ENCODE data around the gene ZNF142.

The ZNF142 gene

GRCh38 chr2:218648088-218648786 is 11.2 kb downstream of the ZNF142 start:
- no peaks in the 10 kb centered on the region for H3K4me1 ChIP-seq (ENCODE audit: control insufficient read depth in 1 of 2, insufficient read depth in 2 of 2, low read length in 2 of 2)
- H3K4me3 ChIP-seq (ENCODE audit: low read depth in 1 of 2, low read length in 2 of 2) = no peak overlapping the region
- H3K9me3 ChIP-seq (ENCODE audit: control insufficient read depth in 1 of 2, low read length in 2 of 2) = no peaks in the 10 kb centered on the region
- peaks cover 76 to 82% of the 10 kb centered on the region in 2 donors for H3K36me3 ChIP-seq (ENCODE audit: control insufficient read depth in 1 of 2, insufficient read depth in 2 of 2, low read length in 2 of 2)
- H3K27ac ChIP-seq (ENCODE audit: low read length) = no peak overlapping the region
- H3K27me3 ChIP-seq (ENCODE audit: low read depth, low read length) = no peaks in the 10 kb centered on the region

GRCh38 chr2:218645126-218645525 is 14.3 kb downstream of the ZNF142 start:
- H3K27ac ChIP-seq (ENCODE audit: low read length) = no peak overlapping the region
- H3K27me3 ChIP-seq (ENCODE audit: low read depth, low read length) = no peaks in the 10 kb centered on the region
- H3K9me3 ChIP-seq (ENCODE audit: control insufficient read depth in 1 of 2, low read length in 2 of 2) = no peaks in the 10 kb centered on the region
- H3K36me3 ChIP-seq (ENCODE audit: control insufficient read depth in 1 of 2, insufficient read depth in 2 of 2, low read length in 2 of 2) = peaks cover 55 to 81% of the 10 kb centered on the region in 2 donors
- no peaks in the 10 kb centered on the region for H3K4me1 ChIP-seq (ENCODE audit: control insufficient read depth in 1 of 2, insufficient read depth in 2 of 2, low read length in 2 of 2)
- H3K4me3 ChIP-seq (ENCODE audit: low read depth in 1 of 2, low read length in 2 of 2) = no peak overlapping the region

- Histone ChIP-seq H3K4me3 (ENCODE audit: low read depth in 1 of 2, low read length in 2 of 2) (no peak overlapping the region), H3K27me3 (ENCODE audit: low read depth, low read length) (no peaks in the 10 kb centered on the region), H3K9me3 (ENCODE audit: control insufficient read depth in 1 of 2, low read length in 2 of 2) (no peaks in the 10 kb centered on the region), H3K27ac (ENCODE audit: low read length) (no peak overlapping the region), H3K36me3 (ENCODE audit: control insufficient read depth in 1 of 2, insufficient read depth in 2 of 2, low read length in 2 of 2) (peaks cover 54 to 79% of the 10 kb centered on the region in 2 donors), H3K4me1 (ENCODE audit: control insufficient read depth in 1 of 2, insufficient read depth in 2 of 2, low read length in 2 of 2) (no peaks in the 10 kb centered on the region)
Measured at GRCh38 chr2:218644721-218645120, 14.7 kb downstream of the ZNF142 start.

- Histone ChIP-seq H3K4me3 (ENCODE audit: low read depth in 1 of 2, low read length in 2 of 2) (no peak overlapping the region), H3K27me3 (ENCODE audit: low read depth, low read length) (no peaks in the 10 kb centered on the region), H3K9me3 (ENCODE audit: control insufficient read depth in 1 of 2, low read length in 2 of 2) (no peaks in the 10 kb centered on the region), H3K27ac (ENCODE audit: low read length) (no peak overlapping the region), H3K36me3 (ENCODE audit: control insufficient read depth in 1 of 2, insufficient read depth in 2 of 2, low read length in 2 of 2) (peaks cover 47 to 79% of the 10 kb centered on the region in 2 donors), H3K4me1 (ENCODE audit: control insufficient read depth in 1 of 2, insufficient read depth in 2 of 2, low read length in 2 of 2) (no peaks in the 10 kb centered on the region)
Measured at GRCh38 chr2:218643751-218644310, 15.6 kb downstream of the ZNF142 start.

GRCh38 chr2:218642786-218643185 is 16.6 kb downstream of the ZNF142 start:
- Histone ChIP-seq H3K27ac (ENCODE audit: low read length) (no peak overlapping the region), H3K36me3 (ENCODE audit: control insufficient read depth in 1 of 2, insufficient read depth in 2 of 2, low read length in 2 of 2) (peaks cover 47 to 79% of the 10 kb centered on the region in 2 donors), H3K4me1 (ENCODE audit: control insufficient read depth in 1 of 2, insufficient read depth in 2 of 2, low read length in 2 of 2) (no peaks in the 10 kb centered on the region), H3K27me3 (ENCODE audit: low read depth, low read length) (no peaks in the 10 kb centered on the region), H3K4me3 (ENCODE audit: low read depth in 1 of 2, low read length in 2 of 2) (no peak overlapping the region), H3K9me3 (ENCODE audit: control insufficient read depth in 1 of 2, low read length in 2 of 2) (no peaks in the 10 kb centered on the region)

- peaks cover 49 to 80% of the 10 kb centered on the region in 2 donors for H3K36me3 ChIP-seq (ENCODE audit: control insufficient read depth in 1 of 2, insufficient read depth in 2 of 2, low read length in 2 of 2)
- no peak overlapping the region for H3K27ac ChIP-seq (ENCODE audit: low read length)
- H3K4me3 ChIP-seq (ENCODE audit: low read depth in 1 of 2, low read length in 2 of 2) = no peak overlapping the region
- no peaks in the 10 kb centered on the region for H3K27me3 ChIP-seq (ENCODE audit: low read depth, low read length)
- H3K9me3 ChIP-seq (ENCODE audit: control insufficient read depth in 1 of 2, low read length in 2 of 2) = no peaks in the 10 kb centered on the region
- no peaks in the 10 kb centered on the region for H3K4me1 ChIP-seq (ENCODE audit: control insufficient read depth in 1 of 2, insufficient read depth in 2 of 2, low read length in 2 of 2)
Measured at GRCh38 chr2:218642121-218642656, 17.2 kb downstream of the ZNF142 start.

- Histone ChIP-seq H3K36me3 (ENCODE audit: control insufficient read depth in 1 of 2, insufficient read depth in 2 of 2, low read length in 2 of 2) (peaks cover 54 to 89% of the 10 kb centered on the region in 2 donors), H3K27me3 (ENCODE audit: low read depth, low read length) (no peaks in the 10 kb centered on the region), H3K9me3 (ENCODE audit: control insufficient read depth in 1 of 2, low read length in 2 of 2) (no peaks in the 10 kb centered on the region), H3K4me3 (ENCODE audit: low read depth in 1 of 2, low read length in 2 of 2) (no peak overlapping the region), H3K4me1 (ENCODE audit: control insufficient read depth in 1 of 2, insufficient read depth in 2 of 2, low read length in 2 of 2) (no peaks in the 10 kb centered on the region), H3K27ac (ENCODE audit: low read length) (no peak overlapping the region)
Measured at GRCh38 chr2:218638372-218638771, 21.1 kb downstream of the ZNF142 start.

- H3K36me3 ChIP-seq (ENCODE audit: control insufficient read depth in 1 of 2, insufficient read depth in 2 of 2, low read length in 2 of 2) = peaks cover 55 to 74% of the 10 kb centered on the region in 2 donors
- H3K27me3 ChIP-seq (ENCODE audit: low read depth, low read length) = no peaks in the 10 kb centered on the region
- no peak overlapping the region for H3K4me3 ChIP-seq (ENCODE audit: low read depth in 1 of 2, low read length in 2 of 2)
- H3K9me3 ChIP-seq (ENCODE audit: control insufficient read depth in 1 of 2, low read length in 2 of 2) = no peaks in the 10 kb centered on the region
- no peak overlapping the region for H3K27ac ChIP-seq (ENCODE audit: low read length)
- H3K4me1 ChIP-seq (ENCODE audit: control insufficient read depth in 1 of 2, insufficient read depth in 2 of 2, low read length in 2 of 2) = peaks cover 0 to under 1% of the 10 kb centered on the region in 2 donors
Measured at GRCh38 chr2:218635719-218636118, 23.7 kb downstream of the ZNF142 start.

- H3K27ac ChIP-seq (ENCODE audit: low read length) = no peak overlapping the region
- no peak overlapping the region for H3K4me3 ChIP-seq (ENCODE audit: low read depth in 1 of 2, low read length in 2 of 2)
- peaks cover 0 to 3% of the 10 kb centered on the region in 2 donors for H3K4me1 ChIP-seq (ENCODE audit: control insufficient read depth in 1 of 2, insufficient read depth in 2 of 2, low read length in 2 of 2)
- no peaks in the 10 kb centered on the region for H3K27me3 ChIP-seq (ENCODE audit: low read depth, low read length)
- H3K9me3 ChIP-seq (ENCODE audit: control insufficient read depth in 1 of 2, low read length in 2 of 2) = no peaks in the 10 kb centered on the region
- H3K36me3 ChIP-seq (ENCODE audit: control insufficient read depth in 1 of 2, insufficient read depth in 2 of 2, low read length in 2 of 2) = peaks cover 27 to 41% of the 10 kb centered on the region in 2 donors
Measured at GRCh38 chr2:218631837-218632236, 27.6 kb downstream of the ZNF142 start.

- Histone ChIP-seq H3K36me3 (ENCODE audit: control insufficient read depth in 1 of 2, insufficient read depth in 2 of 2, low read length in 2 of 2) (peaks cover 0 to 7% of the 10 kb centered on the region in 2 donors), H3K4me1 (ENCODE audit: control insufficient read depth in 1 of 2, insufficient read depth in 2 of 2, low read length in 2 of 2) (peaks cover 0 to 9% of the 10 kb centered on the region in 2 donors), H3K4me3 (ENCODE audit: low read depth in 1 of 2, low read length in 2 of 2) (no peak overlapping the region), H3K9me3 (ENCODE audit: control insufficient read depth in 1 of 2, low read length in 2 of 2) (no peaks in the 10 kb centered on the region), H3K27ac (ENCODE audit: low read length) (no peak overlapping the region), H3K27me3 (ENCODE audit: low read depth, low read length) (no peaks in the 10 kb centered on the region)
Measured at GRCh38 chr2:218627939-218628338, 31.5 kb downstream of the ZNF142 start.

GRCh38 chr2:218626369-218626768 is 33.1 kb downstream of the ZNF142 start:
- Histone ChIP-seq H3K4me1 (ENCODE audit: control insufficient read depth in 1 of 2, insufficient read depth in 2 of 2, low read length in 2 of 2) (peaks cover 0 to 12% of the 10 kb centered on the region in 2 donors), H3K9me3 (ENCODE audit: control insufficient read depth in 1 of 2, low read length in 2 of 2) (no peaks in the 10 kb centered on the region), H3K27me3 (ENCODE audit: low read depth, low read length) (no peaks in the 10 kb centered on the region), H3K4me3 (ENCODE audit: low read depth in 1 of 2, low read length in 2 of 2) (no peak overlapping the region), H3K27ac (ENCODE audit: low read length) (no peak overlapping the region), H3K36me3 (ENCODE audit: control insufficient read depth in 1 of 2, insufficient read depth in 2 of 2, low read length in 2 of 2) (peaks cover 0 to 7% of the 10 kb centered on the region in 2 donors)
